ENCODE results near the gene FILIP1L. TPM values are rescaled to one million over a fixed set of nuclear protein-coding genes. Genes with fewer than 3 reads are reported as not detected.

The FILIP1L gene
- total RNA-seq, 1 donor from 2014 or later: 0.15 TPM

DNA sequence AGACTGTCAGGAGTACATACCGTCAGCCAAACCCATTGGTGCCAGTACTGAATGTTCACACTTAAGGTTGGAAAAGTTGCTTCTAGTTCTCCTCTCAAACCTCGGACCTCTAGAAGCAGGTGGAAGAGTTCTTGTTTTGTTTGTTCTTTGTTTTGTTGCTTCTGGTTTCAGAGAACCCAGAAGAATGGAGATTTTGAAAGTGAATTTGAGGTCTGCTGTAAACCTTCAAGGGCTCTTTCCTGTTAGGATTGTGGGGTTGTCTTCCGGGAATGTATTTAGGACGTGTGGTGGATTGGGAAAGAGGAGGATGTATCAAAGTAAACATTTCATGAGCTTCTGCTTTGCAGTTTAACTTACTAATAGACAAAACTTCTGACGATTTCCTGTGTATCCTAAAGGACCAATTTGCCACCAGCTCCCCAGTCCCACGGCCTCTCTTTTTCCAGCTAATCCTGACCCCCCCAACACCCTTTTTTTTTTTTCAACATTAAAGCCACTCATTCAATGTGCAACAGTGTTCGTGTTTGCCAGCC, 50.3 kb downstream of the FILIP1L start:
- Histone ChIP-seq H3K9me3 (ENCODE audit: low read depth) (no peaks in the 10 kb centered on the region), H3K4me1 (no peaks in the 10 kb centered on the region), H3K27ac (no peak overlapping the region), H3K27me3 (no peaks in the 10 kb centered on the region), H3K9ac (no peak overlapping the region), H3K4me3 (no peak overlapping the region), H3K79me2 (ENCODE audit: low read depth) (no peaks in the 10 kb centered on the region), H3F3A (ENCODE audit: low read depth) (no peaks in the 10 kb centered on the region), H3K4me2 (no peak overlapping the region), H2AFZ (replicated peaks) (no peak overlapping the region), H3K36me3 (no peaks in the 10 kb centered on the region), H4K20me1 (ENCODE audit: low read depth) (no peaks in the 10 kb centered on the region)
- Mint-ChIP-seq H3K27ac (peak overlapping the region; percentile 83), H3K9me3 (no peaks in the 10 kb centered on the region), H3K4me1 (peaks cover 2% of the 10 kb centered on the region), H3K27me3 (ENCODE audit: insufficient read depth, low read depth) (no peaks in the 10 kb centered on the region), H3K4me3 (no peak overlapping the region), H3K36me3 (no peaks in the 10 kb centered on the region)
- DNase-seq (ENCODE audit: low spot score): no peak
- TF ChIP-seq EZH2phosphoT487 (IDR thresholded peaks at IDR 0.05): no peak
- TF ChIP-seq, protein P1, sequence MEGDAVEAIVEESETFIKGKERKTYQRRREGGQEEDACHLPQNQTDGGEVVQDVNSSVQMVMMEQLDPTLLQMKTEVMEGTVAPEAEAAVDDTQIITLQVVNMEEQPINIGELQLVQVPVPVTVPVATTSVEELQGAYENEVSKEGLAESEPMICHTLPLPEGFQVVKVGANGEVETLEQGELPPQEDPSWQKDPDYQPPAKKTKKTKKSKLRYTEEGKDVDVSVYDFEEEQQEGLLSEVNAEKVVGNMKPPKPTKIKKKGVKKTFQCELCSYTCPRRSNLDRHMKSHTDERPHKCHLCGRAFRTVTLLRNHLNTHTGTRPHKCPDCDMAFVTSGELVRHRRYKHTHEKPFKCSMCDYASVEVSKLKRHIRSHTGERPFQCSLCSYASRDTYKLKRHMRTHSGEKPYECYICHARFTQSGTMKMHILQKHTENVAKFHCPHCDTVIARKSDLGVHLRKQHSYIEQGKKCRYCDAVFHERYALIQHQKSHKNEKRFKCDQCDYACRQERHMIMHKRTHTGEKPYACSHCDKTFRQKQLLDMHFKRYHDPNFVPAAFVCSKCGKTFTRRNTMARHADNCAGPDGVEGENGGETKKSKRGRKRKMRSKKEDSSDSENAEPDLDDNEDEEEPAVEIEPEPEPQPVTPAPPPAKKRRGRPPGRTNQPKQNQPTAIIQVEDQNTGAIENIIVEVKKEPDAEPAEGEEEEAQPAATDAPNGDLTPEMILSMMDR (IDR thresholded peaks at IDR 0.05): no peak
- no peak for TF ChIP-seq EZH2 (IDR thresholded peaks at IDR 0.05)

DNA sequence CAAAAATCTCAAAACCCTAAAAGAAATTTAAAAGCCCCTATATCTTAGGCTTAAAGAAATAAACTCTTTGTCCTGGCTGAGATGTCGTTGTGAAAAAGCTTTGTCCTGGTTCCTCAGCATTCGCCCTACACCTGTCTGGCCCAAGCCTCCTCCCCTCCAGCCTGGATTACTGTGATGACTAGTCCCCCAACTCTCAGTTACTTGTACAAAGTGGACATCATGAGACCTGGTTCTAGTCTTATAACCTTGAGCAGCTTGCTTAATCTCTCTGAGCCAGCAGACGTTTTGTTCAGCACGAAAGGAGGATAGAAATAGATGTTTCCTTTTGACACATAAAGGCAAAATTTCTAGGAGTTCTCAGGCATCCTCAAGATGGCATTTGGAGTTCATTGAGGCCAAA, 51.6 kb downstream of the FILIP1L start:
- no peak overlapping the region for H3K27ac Mint-ChIP-seq
- H3K4me1 ChIP-seq: no peaks in the 10 kb centered on the region
- TF ChIP-seq EZH2 (IDR thresholded peaks at IDR 0.05) (no peak), EZH2phosphoT487 (IDR thresholded peaks at IDR 0.05) (no peak)
- TF ChIP-seq, protein P1 (IDR thresholded peaks at IDR 0.05): no peak
- no peak overlapping the region for H2AFZ ChIP-seq (replicated peaks)
- H3K36me3 Mint-ChIP-seq: no peaks in the 10 kb centered on the region
- peaks cover 2% of the 10 kb centered on the region for H3K4me1 Mint-ChIP-seq
- no peak overlapping the region for H3K9ac ChIP-seq
- no peaks in the 10 kb centered on the region for H3K79me2 ChIP-seq (ENCODE audit: low read depth)
- H3K4me2 ChIP-seq: no peak overlapping the region
- no peak overlapping the region for H3K4me3 ChIP-seq
- H3K36me3 ChIP-seq: no peaks in the 10 kb centered on the region
- no peaks in the 10 kb centered on the region for H3K27me3 Mint-ChIP-seq (ENCODE audit: insufficient read depth, low read depth)
- H3F3A ChIP-seq (ENCODE audit: low read depth): no peaks in the 10 kb centered on the region
- no peak overlapping the region for H3K27ac ChIP-seq
- no peaks in the 10 kb centered on the region for H3K27me3 ChIP-seq
- no peaks in the 10 kb centered on the region for H3K9me3 ChIP-seq (ENCODE audit: low read depth)
- H3K4me3 Mint-ChIP-seq: no peak overlapping the region
- DNase-seq (ENCODE audit: low spot score): no peak
- no peaks in the 10 kb centered on the region for H3K9me3 Mint-ChIP-seq
- H4K20me1 ChIP-seq (ENCODE audit: low read depth): no peaks in the 10 kb centered on the region

GRCh38 chr3:100060685-100061484, 53.4 kb downstream of the FILIP1L start:
- no peaks in the 10 kb centered on the region for H3K36me3 Mint-ChIP-seq
- no peak overlapping the region for H3K4me3 Mint-ChIP-seq
- H3K4me1 Mint-ChIP-seq: no peaks in the 10 kb centered on the region

More at GRCh38 chr3:100060685-100061484, 53.4 kb downstream of the FILIP1L start:
- DNase-seq (ENCODE audit: low spot score): no peak
- TF ChIP-seq, protein P1 (IDR thresholded peaks at IDR 0.05): no peak
- TF ChIP-seq EZH2 (IDR thresholded peaks at IDR 0.05): no peak
- no peak for TF ChIP-seq EZH2phosphoT487 (IDR thresholded peaks at IDR 0.05)
- H3K27ac Mint-ChIP-seq: no peak overlapping the region
- no peaks in the 10 kb centered on the region for H3K27me3 ChIP-seq
- no peaks in the 10 kb centered on the region for H3K4me1 ChIP-seq
- no peaks in the 10 kb centered on the region for H3K79me2 ChIP-seq (ENCODE audit: low read depth)
- no peak overlapping the region for H3K9ac ChIP-seq
- no peak overlapping the region for H3K4me2 ChIP-seq
- H3K27ac ChIP-seq: no peak overlapping the region
- no peaks in the 10 kb centered on the region for H3K27me3 Mint-ChIP-seq (ENCODE audit: insufficient read depth, low read depth)
- H3K4me3 ChIP-seq: no peak overlapping the region
- no peaks in the 10 kb centered on the region for H3K36me3 ChIP-seq
- H3K9me3 Mint-ChIP-seq: peaks cover under 1% of the 10 kb centered on the region
- H4K20me1 ChIP-seq (ENCODE audit: low read depth): no peaks in the 10 kb centered on the region
- H3K9me3 ChIP-seq (ENCODE audit: low read depth): no peaks in the 10 kb centered on the region
- H3F3A ChIP-seq (ENCODE audit: low read depth): no peaks in the 10 kb centered on the region
- H2AFZ ChIP-seq (replicated peaks): no peak overlapping the region
